ENCODE data around the gene PXYLP1.
"Not testable (repeated sequence)": the region's sequence is repeated elsewhere in the genome, so short reads cannot be mapped to it uniquely, and the experiment has no call there.

The PXYLP1 gene

DNA sequence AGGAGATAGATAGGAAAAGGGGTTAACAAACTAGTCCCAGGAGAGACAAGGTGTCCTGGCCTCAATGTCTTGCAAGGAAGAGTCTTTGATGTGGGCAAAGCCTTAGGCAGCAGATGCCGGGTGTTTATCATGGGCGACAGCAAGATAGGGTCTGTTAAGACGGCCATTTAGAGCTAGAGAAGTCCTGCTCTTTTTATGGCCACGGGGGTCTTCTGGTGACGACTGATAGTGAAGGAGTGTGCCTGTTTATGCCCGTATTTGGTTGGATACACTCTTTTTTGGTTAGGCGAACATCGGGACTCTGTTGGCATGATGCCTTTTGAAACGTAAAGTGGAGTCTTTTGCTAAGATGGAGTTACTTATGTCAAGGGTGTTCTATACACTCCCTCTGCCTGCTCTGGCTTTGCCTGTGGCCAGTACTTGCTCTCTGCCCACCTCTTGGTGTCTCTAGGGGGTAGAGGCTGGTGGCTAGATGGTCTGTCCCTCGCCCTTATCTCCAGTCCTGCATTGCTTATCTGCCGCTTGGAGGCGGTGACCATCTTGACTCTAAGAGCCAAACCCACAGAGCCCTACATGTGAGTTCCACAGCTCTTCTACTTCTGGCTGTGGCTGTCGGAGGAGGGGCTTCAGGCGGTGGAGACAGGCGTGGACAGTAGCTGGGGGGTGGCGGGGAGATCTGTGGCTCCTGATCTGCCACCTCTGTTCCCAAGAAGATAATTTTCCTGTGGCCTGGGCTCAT is 80.9 kb downstream of the PXYLP1 start:
- peaks cover 8% of the 10 kb centered on the region for H3K27me3 Mint-ChIP-seq (ENCODE audit: low read depth, poor library complexity)
- TF ChIP-seq CTCF (IDR thresholded peaks at IDR 0.05): no peak
- H3K27ac Mint-ChIP-seq: no peak overlapping the region
- H3K36me3 Mint-ChIP-seq (ENCODE audit: low read depth): no peaks in the 10 kb centered on the region
- H3K9me3 Mint-ChIP-seq: no peaks in the 10 kb centered on the region
- peaks cover 33% of the 10 kb centered on the region for H3K4me1 Mint-ChIP-seq
- peak overlapping the region; percentile 98 for H3K4me3 Mint-ChIP-seq
- DNase-seq: no peak

DNA sequence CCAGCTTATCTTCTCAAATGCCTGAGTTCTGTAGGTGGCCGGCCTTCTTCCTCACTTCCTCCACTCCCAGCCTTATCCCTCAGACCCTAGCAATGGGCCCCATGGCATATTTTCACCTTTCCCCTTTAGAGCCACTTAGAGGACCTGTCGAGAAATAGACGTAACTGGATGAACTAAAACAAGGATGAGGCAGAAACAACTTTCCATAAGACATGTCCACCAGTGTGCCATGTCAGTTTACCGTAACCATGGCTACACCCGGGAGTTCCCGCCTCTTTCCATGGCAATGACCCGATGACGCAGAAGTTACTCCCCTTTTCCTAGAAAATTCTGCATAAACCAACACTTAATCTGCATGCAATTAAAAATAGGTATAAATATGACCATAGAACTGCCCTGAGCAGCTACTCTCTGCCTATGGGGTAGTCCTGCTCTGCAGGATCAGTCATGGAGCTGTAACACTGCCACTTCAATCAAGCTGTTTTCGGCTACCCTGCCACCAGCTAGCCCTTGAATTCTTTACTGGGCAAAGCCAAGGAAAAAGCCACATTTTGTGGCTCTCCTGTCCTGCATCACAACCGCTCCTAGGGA is 81.6 kb downstream of the PXYLP1 start:
- peak overlapping the region; percentile 9 for H3K4me3 Mint-ChIP-seq
- H3K36me3 Mint-ChIP-seq (ENCODE audit: low read depth): peaks cover 4% of the 10 kb centered on the region
- H3K27me3 Mint-ChIP-seq (ENCODE audit: low read depth, poor library complexity): peaks cover 10% of the 10 kb centered on the region
- peaks cover 5% of the 10 kb centered on the region for H3K9me3 Mint-ChIP-seq
- no peak for TF ChIP-seq CTCF (IDR thresholded peaks at IDR 0.05)
- peaks cover 33% of the 10 kb centered on the region for H3K4me1 Mint-ChIP-seq
- no peak overlapping the region for H3K27ac Mint-ChIP-seq
- no peak for DNase-seq

DNA sequence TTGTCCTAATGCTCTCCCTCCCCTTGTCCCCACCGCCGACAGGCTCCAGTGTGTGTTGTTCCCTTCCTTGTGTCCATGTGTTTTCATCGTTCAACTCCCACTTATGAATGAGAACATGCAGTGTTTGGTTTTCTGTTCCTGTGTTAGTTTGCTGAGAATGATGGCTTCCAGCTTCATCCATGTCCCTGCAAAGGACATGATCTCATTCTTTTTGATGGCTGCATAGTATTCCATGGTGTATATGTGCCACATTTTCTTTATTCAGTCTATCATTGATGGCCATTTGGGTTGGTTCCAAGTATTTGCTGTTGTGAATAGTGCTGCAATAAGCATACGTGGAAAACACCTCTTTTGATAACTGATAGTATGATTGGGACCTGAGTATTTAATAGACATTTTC is 82.8 kb downstream of the PXYLP1 start:
- H3K27ac Mint-ChIP-seq; H3K36me3 Mint-ChIP-seq (ENCODE audit: low read depth); DNase-seq; H3K4me3 Mint-ChIP-seq; H3K27me3 Mint-ChIP-seq (ENCODE audit: low read depth, poor library complexity): not testable (repeated sequence)
- Mint-ChIP-seq H3K9me3 (peaks cover 12% of the 10 kb centered on the region), H3K4me1 (peaks cover 33% of the 10 kb centered on the region)

DNA sequence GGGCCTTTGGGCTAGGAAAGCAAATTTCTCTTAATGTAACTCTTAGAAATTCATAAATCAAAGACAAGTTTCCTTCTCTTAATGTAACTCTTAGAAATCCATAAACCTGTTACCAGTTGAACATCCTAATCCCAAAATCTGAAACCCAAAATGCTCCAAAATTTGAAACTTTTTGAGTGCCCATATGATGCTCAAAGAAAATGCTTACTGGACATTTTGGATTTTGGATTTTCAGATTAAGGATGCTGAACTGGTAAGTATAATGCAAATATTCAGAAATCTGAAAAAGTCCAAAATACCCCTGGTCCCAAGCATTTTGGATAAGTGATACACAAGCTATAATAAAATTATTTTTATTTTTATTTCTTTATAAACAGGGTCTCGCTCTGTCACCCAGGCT is 85.2 kb downstream of the PXYLP1 start:
- H3K27ac Mint-ChIP-seq: no peak overlapping the region
- peaks cover 20% of the 10 kb centered on the region for H3K9me3 Mint-ChIP-seq
- no peak overlapping the region for H3K4me3 Mint-ChIP-seq
- DNase-seq: no peak
- H3K27me3 Mint-ChIP-seq (ENCODE audit: low read depth, poor library complexity): peaks cover 4% of the 10 kb centered on the region
- no peak for TF ChIP-seq CTCF (IDR thresholded peaks at IDR 0.05)
- peaks cover 16% of the 10 kb centered on the region for H3K4me1 Mint-ChIP-seq
- peaks cover 12% of the 10 kb centered on the region for H3K36me3 Mint-ChIP-seq (ENCODE audit: low read depth)

GRCh38 chr3:141320399-141321108 is 88.9 kb downstream of the PXYLP1 start:
- H3K9me3 Mint-ChIP-seq: peaks cover 20% of the 10 kb centered on the region
- H3K27ac Mint-ChIP-seq: no peak overlapping the region
- TF ChIP-seq CTCF (IDR thresholded peaks at IDR 0.05): no peak
- H3K4me1 Mint-ChIP-seq: no peaks in the 10 kb centered on the region
- H3K36me3 Mint-ChIP-seq (ENCODE audit: low read depth): peaks cover 12% of the 10 kb centered on the region
- H3K4me3 Mint-ChIP-seq: no peak overlapping the region
- H3K27me3 Mint-ChIP-seq (ENCODE audit: low read depth, poor library complexity): peaks cover 14% of the 10 kb centered on the region
- no peak for DNase-seq

DNA sequence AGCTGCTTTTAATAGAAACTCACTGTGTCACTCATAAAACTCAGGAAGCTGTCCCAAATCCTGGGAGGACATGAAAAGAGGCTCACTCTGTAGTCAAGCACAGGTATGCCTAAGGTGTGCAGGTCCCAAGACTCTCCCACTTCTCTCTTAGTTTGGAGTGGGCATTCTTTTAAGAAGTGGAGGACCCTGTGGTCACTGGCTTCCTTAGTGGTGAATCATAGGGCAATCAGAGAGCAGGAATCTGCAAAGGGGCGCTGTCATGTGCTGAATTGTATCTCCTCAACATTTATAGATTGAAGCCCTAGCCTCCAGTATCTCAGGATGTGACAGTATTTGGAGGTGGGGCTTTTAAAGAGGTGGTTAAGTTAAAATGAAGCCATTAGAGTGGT is 89.5 kb downstream of the PXYLP1 start:
- Mint-ChIP-seq H3K27me3 (ENCODE audit: low read depth, poor library complexity) (peaks cover 15% of the 10 kb centered on the region), H3K9me3 (peaks cover 20% of the 10 kb centered on the region), H3K4me3 (no peak overlapping the region), H3K27ac (no peak overlapping the region), H3K36me3 (ENCODE audit: low read depth) (peaks cover 12% of the 10 kb centered on the region), H3K4me1 (peaks cover 3% of the 10 kb centered on the region)
- DNase-seq: no peak
- TF ChIP-seq CTCF (IDR thresholded peaks at IDR 0.05): no peak
